Measurements from ENCODE around the gene LPIN3.

DNA sequence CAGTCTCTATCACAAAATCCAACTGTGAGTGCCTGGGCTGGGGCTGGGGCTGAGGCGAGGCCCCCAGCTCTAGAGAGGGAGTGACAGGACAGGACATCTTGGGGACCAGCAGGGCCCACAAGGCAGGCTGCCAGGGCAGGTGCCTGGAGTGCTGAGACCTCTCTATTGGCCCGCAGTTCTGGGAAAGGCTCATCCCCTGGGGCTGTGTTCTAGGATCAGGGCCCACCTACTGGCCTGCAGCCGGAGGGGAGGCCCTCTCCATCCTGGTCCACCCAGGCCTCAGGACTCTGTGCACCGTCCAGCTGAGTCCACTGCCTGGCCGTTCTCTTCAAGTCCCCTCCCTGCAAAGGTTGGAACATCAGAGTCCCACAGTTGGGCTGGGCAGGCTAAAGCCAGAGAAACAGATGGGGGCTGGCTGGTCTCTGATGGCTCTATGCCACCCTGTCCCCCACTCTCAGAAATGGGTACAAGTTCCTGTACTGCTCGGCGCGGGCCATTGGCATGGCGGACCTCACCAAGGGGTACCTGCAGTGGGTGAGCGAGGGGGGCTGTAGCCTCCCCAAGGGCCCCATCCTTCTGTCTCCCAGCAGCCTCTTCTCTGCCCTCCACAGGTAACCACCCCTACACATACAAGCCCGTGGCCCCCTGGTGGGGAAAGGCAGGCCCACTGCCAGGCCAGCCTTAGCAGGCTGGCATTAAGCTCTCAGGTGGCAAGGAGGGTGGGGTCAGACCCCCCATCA, 17.0 kb downstream of the LPIN3 start:
- TF ChIP-seq, protein P1, sequence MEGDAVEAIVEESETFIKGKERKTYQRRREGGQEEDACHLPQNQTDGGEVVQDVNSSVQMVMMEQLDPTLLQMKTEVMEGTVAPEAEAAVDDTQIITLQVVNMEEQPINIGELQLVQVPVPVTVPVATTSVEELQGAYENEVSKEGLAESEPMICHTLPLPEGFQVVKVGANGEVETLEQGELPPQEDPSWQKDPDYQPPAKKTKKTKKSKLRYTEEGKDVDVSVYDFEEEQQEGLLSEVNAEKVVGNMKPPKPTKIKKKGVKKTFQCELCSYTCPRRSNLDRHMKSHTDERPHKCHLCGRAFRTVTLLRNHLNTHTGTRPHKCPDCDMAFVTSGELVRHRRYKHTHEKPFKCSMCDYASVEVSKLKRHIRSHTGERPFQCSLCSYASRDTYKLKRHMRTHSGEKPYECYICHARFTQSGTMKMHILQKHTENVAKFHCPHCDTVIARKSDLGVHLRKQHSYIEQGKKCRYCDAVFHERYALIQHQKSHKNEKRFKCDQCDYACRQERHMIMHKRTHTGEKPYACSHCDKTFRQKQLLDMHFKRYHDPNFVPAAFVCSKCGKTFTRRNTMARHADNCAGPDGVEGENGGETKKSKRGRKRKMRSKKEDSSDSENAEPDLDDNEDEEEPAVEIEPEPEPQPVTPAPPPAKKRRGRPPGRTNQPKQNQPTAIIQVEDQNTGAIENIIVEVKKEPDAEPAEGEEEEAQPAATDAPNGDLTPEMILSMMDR (IDR thresholded peaks at IDR 0.05) = no peak
- no peak for TF ChIP-seq POLR2A (IDR thresholded peaks at IDR 0.05)
